H1 (cell line): ENCODE data around the gene NDST4. TPM values are rescaled to one million over a fixed set of nuclear protein-coding genes. Genes with fewer than 3 reads are reported as not detected.

ENCODE experiments used
- CHD7 ChIP-seq: fragments of 300-600 bp; sonication (generic); IDR thresholded peaks from 2 replicates; pipeline ENCODE4 v1.7.1; 2012; ENCODE audit warnings: low read length, moderate library complexity, mild to moderate bottlenecking, inconsistent platforms; ENCODE audit not compliant: insufficient replicate concordance
- GABPA ChIP-seq: IDR thresholded peaks from 2 replicates; pipeline ENCODE4 v1.6.1; 2011; ENCODE audit warnings: mild to moderate bottlenecking, low read length, moderate library complexity, borderline replicate concordance; ENCODE audit not compliant: insufficient read depth
- polyA plus RNA-seq, 7 experiments: library from polyadenylated mRNA; depleted of rRNA in 3 of 7; stranded (reverse) in 5 of 7; unstranded in 2 of 7; fragments of >200 nt in 5 of 7; fragments of 200-250 nt in 2 of 7; gene quantifications; 1 replicate in 5 of 7; 2 replicates in 1 of 7; 4 replicates in 1 of 7; pipeline versions ENCODE4 v1.2.1 to v1.2.3, GENCODE V29; 2011 to 2013; ENCODE audit warnings: missing spikeins in 2 of 7, mixed read lengths in 2 of 7
- total RNA-seq: library from RNA; stranded (reverse); fragmentation: NEBNext Ultra II Directional; extraction: Animal tissue kit (Norgen Biotek cat#: 25700); gene quantifications from 2 replicates; pipeline ENCODE4 v1.2.1, GENCODE V29; 2021

The NDST4 gene
- total and polyA plus RNA-seq, 2 of the 8 experiments (the other 6 are each of a cell fraction or from before 2014, with no cell fraction given) = 0.02 TPM; not detected in 1

- TF ChIP-seq CHD7 = no peak
- no peak for TF ChIP-seq GABPA
Observed at GRCh38 chr4:114830628-114831027, 282.8 kb downstream of the NDST4 start (continued).
